ENCODE measurements around the gene SLC25A34. TPM values are rescaled to one million over a fixed set of nuclear protein-coding genes. Genes with fewer than 3 reads are reported as not detected.

The SLC25A34 gene
- polyA plus RNA-seq, 4 donors = 1.3 to 5.7 (median 2.9) TPM

GRCh38 chr1:15765495-15766194 lies 29.6 kb downstream of the SLC25A34 start:
- DNase-seq (ENCODE audit: low read depth in 4 of 4, low spot score in 2 of 4) = no peak

DNA sequence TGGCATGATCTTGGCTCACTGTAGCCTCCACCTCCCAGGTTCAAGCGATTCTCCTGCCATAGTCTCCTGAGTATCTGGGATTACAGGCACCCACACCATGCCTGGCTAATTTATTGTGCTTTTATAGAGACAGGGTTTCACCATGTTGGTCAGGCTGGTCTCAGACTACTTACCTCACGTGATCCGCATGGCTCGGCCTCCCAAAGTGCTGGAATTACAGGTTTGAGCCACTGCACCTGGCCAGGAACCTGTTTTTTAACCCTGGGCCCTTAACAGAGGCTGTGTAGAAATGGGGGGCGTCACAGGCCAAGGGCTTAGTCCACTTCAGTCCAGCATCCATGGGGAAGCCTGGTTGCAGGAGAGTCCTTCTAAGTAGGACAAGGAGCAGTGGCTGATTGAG lies 31.9 kb downstream of the SLC25A34 start:
- DNase-seq (ENCODE audit: low read depth in 4 of 4, low spot score in 2 of 4) = no peak

- no peak for DNase-seq (ENCODE audit: low read depth in 4 of 4, low spot score in 2 of 4)
Observed at GRCh38 chr1:15768388-15768787, 32.3 kb downstream of the SLC25A34 start.

- no peak for DNase-seq (ENCODE audit: low read depth in 4 of 4, low spot score in 2 of 4)
Observed at GRCh38 chr1:15770313-15770962, 34.4 kb downstream of the SLC25A34 start.

GRCh38 chr1:15771836-15772515 lies 35.9 kb downstream of the SLC25A34 start:
- DNase-seq (ENCODE audit: low read depth in 4 of 4, low spot score in 2 of 4) = no peak

GRCh38 chr1:15775706-15776105 lies 39.6 kb downstream of the SLC25A34 start:
- no peak for DNase-seq (ENCODE audit: low read depth in 4 of 4, low spot score in 2 of 4)

- no peak for DNase-seq (ENCODE audit: low read depth in 4 of 4, low spot score in 2 of 4)
Observed at GRCh38 chr1:15777909-15778707, 42.0 kb downstream of the SLC25A34 start.

GRCh38 chr1:15785683-15786082 lies 49.6 kb downstream of the SLC25A34 start:
- no peak for DNase-seq (ENCODE audit: low read depth in 4 of 4, low spot score in 2 of 4)

- no peak for DNase-seq (ENCODE audit: low read depth in 4 of 4, low spot score in 2 of 4)
Observed at GRCh38 chr1:15786581-15786980, 50.5 kb downstream of the SLC25A34 start.

- no peak for DNase-seq (ENCODE audit: low read depth in 4 of 4, low spot score in 2 of 4)
Observed at GRCh38 chr1:15788624-15789301, 52.7 kb downstream of the SLC25A34 start.

Other genes with a start within 250 kb of the SLC25A34 start
- gene CASP9, start 212.0 kb upstream of the SLC25A34 start, polyA plus RNA-seq (ENCODE audit: insufficient read length in 4 of 4) = 10 to 100 TPM; 24.6 to 39.1 (median 30.2) TPM
- gene DNAJC16, start 209.4 kb upstream of the SLC25A34 start, polyA plus RNA-seq (ENCODE audit: insufficient read length in 4 of 4) = 10 to 100 TPM; 20.9 to 39.0 (median 31.3) TPM
- gene AGMAT, start 151.2 kb upstream of the SLC25A34 start, polyA plus RNA-seq (ENCODE audit: insufficient read length in 4 of 4) = 10 to 100 TPM; 21.0 to 35.8 (median 34.3) TPM
- 10 to 100 TPM; 13.4 to 26.2 (median 20.6) TPM for gene DDI2, start 118.8 kb upstream of the SLC25A34 start, polyA plus RNA-seq (ENCODE audit: insufficient read length in 4 of 4)
- 10 to 100 TPM; 42.3 to 54.1 (median 49.1) TPM for gene PLEKHM2, start 51.9 kb upstream of the SLC25A34 start, polyA plus RNA-seq (ENCODE audit: insufficient read length in 4 of 4)
- 1 to 10 TPM; 3.1 to 4.9 (median 4.4) TPM for gene TMEM82, start 6.2 kb downstream of the SLC25A34 start, polyA plus RNA-seq (ENCODE audit: insufficient read length in 4 of 4)
- 10 to 100 TPM; 46.1 to 67.0 (median 56.0) TPM for gene FBLIM1, start 22.5 kb downstream of the SLC25A34 start, polyA plus RNA-seq (ENCODE audit: insufficient read length in 4 of 4)
- 1 to 10 TPM; 1.4 to 3.8 (median 1.7) TPM for gene UQCRHL, start 71.4 kb downstream of the SLC25A34 start, polyA plus RNA-seq (ENCODE audit: insufficient read length in 4 of 4)
- 10 to 100 TPM; 46.9 to 70.6 (median 58.3) TPM for gene SPEN, start 111.4 kb downstream of the SLC25A34 start, polyA plus RNA-seq (ENCODE audit: insufficient read length in 4 of 4)
- 10 to 100 TPM; 30.4 to 42.6 (median 33.7) TPM for gene ZBTB17, start 239.8 kb downstream of the SLC25A34 start, polyA plus RNA-seq (ENCODE audit: insufficient read length in 4 of 4)